HG03571 (cell line): ENCODE measurements around the gene RASSF4.

Experiments
- ATAC-seq: cut with Tn5 transposase; IDR thresholded peaks from one replicate; pipeline ENCODE4 v1.9.1; 2021; ENCODE audit not compliant: unreplicated experiment

Gene RASSF4

DNA sequence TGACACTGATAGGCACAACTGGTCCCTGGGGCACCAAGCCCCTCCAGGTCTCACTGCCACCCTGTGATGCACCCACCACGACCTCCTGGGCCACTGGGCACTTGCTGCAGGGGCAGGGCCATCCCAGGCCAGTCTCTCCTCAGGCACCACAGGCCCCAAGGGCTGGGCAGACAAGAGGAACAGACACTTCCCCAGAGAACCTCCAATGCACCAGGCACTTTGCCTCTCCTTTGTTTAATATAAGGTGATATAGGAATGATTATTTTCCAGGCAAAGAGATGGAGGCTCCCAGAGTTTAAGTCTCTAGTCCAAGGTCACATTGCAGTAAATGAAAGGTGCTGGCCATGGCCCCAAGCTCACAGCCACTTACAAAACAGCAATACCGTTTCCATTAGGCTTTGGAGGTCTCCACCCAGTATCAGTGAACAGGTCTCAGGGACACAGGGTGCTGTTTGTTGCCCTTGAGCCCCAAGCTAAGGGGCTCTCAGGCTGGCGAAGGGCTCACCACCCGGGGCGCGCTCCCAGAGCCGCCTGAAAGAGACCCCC lies 14.6 kb downstream of the RASSF4 start:
- no peak for ATAC-seq

DNA sequence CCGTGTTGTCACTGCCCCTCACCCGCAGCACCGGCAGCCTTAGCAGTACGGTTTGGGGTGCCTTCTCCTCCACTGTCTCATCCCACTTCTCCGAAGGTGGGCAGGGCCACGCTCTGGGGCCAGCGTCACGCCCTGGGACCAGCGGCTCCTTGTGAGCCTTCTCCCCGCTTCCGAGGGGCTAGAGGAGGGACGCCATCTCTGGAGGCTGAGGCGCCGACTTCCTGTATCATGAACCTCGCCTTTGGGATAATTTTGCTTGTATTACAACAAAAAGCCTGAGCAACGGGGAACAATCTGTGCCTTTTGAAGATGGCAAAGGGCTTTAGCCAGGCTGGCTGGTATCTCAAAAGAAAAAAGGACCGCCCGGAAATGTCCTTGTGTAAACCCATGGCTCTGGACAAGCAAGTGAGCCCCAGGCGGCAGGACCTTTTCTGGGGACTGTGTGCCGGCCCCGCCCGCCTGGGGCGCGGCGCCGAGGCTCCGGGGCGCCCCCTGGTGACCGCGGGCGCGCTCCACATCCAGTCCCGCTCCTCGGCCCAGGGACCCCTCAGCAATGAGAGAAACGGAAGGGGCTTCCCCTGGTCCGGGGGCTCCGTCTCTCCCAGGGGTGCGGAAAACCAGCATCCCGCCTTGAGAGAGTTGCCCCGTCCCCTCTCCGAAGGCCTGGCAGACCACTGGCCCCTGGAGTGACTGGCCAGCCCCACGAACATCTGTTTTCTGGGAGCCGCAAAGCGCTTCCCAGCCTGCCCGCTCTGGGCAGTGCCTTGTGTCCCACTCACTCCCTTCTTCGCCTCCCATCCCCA lies 15.2 kb downstream of the RASSF4 start:
- ATAC-seq = peak; percentile 66

DNA sequence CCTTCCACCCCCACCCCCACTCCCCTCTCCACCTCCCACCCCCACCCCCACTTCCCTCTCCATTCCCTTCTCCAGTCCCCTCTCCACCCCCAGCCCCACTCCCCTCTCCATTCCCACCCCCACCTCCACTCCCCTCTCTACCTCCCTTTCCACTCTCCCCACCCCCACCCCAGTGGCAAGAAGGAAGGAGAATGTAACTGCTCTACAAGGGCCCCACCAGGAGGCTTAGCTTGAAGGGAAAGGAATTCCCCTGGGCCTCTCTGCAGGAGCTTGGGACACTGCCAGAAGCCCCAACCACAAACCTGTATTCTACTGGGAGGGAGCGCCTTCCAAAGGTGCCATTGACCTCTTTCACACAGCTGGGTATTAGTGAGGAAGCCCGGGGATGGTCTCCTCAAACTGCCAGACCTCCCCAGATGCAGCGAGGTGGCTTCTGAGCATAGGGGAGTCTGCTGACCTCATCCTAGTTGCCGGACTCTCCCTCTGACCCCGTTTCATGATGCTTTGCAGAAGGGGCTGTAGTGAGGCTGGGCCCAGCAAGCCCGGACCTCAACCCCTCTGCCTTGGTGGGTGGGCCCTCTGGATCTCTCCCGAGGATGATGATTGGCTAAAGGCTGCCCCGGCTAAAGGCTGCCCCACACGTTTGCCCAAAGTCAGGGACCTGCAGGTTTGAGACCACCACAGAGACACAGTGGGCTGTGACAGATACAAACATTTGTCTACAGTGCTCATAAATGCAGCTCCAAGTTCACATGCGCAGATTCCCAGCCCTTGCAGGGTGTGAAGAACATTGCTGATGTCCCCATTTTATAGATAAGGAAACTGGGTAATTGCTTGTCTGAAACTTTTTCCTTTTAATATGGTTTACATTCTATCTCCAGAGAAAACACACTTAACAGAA lies 16.1 kb downstream of the RASSF4 start:
- no peak for ATAC-seq

DNA sequence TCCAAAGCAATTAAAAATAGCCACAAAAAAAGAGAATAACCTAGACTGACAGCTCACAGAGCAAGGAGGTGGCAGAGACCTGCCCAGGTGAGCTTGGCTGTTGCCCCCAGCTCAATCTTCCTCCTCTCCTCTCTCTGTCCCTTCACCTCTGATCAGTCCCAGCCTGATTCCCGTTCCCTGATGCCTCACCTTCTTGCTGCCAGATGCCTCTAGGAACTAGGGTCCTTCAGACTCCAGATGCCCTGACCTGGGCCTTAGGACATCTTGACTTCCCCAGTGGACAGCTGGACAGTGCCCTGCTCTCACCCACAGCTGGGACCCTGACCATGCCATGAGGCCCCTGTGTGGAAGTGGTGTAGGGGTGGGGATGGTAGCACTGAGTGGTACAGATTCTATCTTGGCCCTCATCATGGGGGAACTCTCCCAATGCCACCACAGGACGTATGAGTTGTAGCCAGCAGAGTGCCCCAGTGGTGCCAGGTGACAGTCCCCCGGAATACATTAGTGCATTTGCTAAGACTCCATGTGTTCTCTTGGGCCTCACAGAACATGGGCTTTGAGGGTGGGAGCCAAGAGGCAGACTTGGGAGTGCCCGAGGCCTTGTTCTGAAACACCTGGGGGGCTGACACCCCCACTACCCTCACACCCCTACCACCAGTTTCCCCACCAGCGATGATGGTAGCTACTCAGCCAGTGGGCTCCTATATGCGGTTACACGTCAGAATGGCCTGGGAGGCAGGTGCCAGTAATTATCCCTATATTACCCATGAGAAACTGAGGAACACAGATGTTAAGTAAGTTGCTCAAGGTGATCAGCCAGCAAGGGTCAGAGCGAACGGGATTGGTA lies 17.0 kb downstream of the RASSF4 start:
- ATAC-seq = no peak

DNA sequence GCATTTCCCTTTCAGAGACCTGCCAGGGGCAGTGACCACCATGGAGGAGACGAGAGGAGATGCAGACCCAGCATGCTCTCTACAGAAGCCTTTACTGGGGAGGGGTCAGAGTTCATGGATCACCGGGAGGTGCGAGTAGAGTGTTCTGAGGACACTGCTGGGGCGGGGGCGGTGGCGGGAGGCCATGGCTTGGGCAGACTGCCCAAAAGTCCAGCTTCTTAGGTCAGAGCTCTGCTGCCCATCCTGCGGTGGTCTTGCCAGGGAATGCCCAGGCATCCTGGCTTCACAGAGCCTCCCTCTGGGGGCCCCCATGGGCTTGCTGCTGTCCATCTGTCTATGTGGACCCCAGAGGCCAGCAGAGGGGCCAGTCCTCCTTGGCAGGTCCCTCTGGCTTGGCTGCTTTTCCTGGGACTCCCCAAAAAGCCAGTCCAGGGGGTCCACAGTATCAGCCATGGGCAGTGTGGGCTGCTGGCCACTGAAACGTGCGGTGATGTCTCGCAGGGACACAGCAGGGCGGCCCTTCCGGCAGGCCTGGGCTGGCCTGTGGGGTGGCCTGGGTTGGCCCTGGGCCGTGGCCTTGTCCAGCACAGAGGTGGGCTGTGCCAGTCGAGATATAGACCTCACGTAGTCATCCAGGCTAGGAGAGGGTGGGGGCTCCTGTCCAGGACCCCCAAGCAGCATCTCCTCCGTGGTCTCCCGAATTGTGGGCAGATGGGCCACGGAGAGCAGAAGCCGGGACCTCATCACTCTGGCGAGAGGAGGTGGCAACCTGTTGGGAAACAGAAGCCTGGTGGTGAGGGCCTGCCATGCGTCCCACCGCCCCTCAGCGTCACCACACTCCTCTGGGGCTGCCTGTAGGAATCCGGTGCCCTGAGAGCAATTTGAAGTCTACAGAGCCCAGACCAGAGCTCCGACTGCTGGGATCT lies 17.9 kb downstream of the RASSF4 start:
- ATAC-seq = no peak

DNA sequence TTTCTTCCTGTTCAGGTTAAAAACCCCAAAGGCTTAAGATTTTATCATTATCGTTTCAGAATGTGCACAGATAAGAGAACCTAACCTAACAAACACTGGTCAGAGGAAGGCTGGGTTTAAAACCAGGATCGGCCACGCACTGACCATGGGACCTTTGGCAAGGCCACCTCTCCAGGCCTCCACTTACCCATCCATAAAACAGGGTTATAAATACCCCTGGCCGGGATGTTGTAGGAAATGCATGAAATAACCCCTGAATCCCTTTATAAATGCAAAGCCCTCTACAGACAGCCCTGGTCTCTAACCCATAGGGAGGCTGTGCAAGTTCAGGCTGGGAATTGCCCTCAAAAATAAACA lies 18.6 kb downstream of the RASSF4 start:
- no peak for ATAC-seq

DNA sequence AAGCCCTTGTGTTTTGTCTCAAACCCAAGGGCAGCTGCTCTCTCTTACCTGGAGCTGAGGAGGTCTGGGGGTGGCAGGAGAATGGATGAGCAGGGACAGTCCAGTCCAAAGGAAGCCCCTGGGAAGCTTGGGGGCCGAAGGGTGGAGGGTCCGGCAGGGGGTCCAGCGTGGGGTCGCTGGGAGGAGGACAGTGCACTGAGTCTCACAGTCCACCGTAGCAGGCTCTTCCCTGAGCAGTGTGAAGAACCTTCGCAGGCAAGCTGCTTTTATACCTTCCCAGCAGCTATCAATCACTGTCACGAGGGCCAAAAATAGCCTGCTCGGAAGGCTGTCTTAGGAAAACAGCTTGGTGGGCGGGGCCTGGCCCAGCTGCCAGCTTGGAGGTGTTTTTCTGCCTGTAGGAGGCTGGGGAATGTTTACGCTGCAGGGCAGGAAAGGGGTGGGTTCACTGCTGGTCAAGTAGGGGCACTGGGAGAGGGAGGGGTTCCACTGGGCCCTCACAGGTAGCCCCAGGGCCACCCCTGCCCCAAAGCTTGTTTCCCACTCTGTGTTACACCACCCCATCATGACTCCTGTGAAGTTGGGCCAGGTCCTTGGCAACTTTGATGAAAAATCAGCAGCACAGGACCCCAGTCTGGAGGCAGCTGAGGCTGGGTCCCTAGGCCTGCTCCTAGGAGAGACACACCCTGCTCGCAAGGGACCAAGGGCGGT lies 19.1 kb downstream of the RASSF4 start, which contains the start of gene DEPP1:
Gene DEPP1 (minus strand): TSS at position 240 of the 711 bp plus-strand sequence. CDS start 779 bp downstream, outside the sequence.
- no peak for ATAC-seq

DNA sequence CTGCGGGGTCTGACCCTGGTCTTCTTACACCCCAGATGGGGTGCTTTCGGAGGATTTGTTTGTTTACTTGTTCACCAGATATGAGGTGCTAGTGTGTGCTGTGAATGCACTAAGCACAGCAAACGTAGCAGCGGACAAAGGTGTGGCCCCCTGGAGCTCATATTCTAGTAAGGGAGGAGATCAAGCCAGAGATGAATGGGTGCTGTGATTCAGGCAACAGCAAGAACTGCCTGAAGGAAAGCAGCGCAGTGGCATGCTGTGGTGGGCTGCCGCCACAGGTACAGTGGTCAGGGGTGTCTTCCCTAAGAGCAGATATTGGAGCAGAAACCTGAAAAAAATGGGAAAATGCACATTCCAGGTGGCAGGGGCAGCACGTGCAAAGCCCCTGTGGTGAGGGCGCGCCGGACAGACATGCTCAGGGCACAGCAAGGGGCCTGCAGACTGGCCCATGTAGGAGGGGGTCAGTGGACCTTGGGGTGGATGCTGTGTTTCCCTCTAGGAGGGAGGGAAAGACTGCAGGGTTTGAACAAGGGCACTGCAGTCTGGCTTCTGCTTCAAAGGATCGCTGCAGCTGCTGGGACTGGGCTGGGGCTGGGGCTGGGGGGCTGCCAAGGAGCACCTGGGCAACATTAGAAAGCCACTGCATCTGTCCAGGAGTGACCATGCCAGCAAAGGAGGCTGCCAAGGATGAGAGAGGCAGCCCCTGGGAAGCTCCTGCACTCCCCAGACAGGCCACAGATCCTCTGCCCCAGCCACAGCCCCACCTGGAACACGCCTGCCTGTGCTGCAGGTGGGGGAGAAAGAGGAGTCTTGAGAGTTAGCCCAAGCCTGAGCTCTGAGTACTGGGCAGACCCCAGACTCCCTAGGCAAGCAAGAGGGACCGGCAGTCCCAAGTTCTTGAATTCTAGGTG lies 19.9 kb downstream of the RASSF4 start:
- no peak for ATAC-seq

DNA sequence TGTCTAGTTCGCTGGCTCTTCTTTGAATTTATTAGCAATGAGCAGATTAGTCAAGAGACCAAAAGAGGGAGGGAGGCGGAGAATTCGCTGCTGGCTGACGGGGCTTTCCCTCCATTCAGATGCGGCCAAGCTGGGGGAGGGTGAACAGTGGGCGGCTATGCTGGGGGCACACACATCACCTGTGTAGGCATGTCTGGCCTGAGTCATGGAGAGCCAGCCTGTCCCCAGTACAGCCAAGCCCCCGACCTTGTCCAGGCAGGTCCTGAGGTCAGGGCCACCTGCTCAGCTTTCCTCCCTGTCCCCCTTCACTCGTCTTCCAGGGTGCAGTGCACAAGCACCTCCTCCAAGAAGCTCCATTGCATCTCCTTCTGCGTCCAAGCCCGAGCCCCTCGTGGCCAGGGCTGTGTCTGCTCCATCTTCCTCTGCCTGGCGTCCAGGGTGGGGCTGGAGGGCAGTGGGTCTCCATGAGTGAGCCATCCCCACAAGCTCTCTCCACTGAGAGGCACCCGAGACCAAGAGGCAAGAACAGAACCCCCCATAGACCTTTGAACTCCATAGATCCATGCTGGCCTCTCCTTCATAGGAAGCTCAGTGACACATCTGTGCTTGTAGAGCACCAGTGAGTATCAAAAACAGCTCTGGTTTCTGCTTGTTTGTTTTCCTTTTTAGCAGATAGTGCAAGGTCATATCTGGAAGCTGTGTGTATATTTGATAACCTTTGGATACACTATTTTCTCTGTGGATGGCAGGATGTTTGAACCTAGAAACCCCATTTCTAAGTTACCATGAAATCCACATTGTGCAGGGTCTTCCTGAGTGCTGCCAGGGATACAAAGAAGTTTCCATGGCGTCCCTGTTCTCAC lies 20.9 kb downstream of the RASSF4 start:
- no peak for ATAC-seq

DNA sequence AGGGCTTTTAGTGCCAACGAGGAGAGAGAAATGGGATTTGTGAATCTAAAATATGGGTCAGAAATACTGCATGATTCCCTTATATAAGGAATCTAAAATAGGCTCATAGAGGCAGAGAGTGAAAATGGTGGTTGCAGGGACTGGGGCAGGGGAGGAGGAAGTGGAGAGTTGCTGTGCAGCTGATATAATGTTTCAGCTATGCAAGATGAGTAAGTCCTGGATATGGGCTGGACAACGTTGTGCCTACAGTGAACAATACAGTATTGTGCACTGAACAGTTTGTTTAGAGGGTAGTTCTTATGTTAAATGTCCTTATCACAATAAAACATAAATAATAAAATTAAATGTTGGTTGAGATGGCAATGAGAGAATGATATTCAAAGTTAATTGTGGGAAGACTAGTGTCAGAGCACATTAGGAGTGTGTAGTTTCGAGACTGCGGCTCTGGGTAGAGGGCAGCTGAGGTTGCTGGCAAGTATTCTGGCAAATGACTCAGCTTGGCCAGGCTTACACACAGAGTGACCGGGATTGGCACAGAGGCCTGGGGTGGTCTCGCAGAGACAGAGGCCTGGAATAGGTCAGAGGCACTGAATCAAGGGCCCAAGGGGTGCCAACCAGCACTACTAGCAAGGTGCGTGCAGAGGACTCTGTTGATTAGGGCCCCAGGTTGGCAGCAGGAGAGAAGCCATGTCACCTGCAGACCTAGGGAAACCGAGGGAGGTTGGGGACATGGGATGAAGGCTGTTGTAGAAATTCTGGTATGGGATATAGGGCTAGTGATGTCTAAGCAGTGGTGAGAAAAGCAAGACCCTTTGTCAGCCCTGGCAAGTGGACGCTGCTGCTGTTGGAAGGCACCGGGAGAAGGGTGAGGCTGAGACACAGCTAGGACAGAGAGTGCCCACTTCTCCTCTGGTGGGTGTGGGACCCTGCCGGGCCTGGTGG lies 21.8 kb downstream of the RASSF4 start:
- ATAC-seq = peak; percentile 40

DNA sequence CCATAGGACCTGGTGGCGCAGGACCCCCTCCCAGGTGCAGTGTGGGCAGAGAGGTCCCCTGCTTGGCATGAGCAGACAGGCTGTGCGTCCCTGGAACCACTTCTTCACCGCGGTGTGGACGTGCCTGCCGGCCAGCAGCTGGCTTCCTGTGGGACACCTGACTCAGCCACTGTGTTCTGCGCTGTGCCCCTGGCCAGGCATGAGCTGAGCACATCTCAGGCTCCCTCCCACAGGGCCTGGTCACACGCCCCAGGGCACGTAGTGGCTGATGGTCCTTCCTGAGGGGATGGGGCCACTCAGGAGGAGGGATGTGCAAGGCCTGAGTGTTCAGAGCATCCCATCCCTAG lies 22.5 kb downstream of the RASSF4 start:
- peak; percentile 49 for ATAC-seq

DNA sequence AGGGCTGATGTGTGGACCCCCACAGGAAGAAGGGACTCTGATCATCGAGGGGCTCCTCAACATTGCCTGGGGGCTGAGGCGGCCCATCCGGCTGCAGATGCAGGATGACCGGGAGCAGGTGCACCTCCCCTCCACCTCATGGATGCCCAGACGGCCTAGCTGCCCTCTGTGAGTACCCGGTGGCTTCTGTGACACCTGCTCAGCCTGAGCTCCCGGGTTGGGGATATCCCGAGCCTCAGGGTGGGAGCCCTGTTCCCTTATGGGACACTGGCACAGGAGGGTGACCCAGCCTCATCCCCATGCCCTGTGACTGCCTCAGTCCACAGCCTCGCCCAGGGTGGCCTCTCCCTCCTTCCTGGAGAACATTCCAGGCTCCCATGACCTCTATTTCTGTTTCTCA lies 22.9 kb downstream of the RASSF4 start:
- ATAC-seq = no peak

DNA sequence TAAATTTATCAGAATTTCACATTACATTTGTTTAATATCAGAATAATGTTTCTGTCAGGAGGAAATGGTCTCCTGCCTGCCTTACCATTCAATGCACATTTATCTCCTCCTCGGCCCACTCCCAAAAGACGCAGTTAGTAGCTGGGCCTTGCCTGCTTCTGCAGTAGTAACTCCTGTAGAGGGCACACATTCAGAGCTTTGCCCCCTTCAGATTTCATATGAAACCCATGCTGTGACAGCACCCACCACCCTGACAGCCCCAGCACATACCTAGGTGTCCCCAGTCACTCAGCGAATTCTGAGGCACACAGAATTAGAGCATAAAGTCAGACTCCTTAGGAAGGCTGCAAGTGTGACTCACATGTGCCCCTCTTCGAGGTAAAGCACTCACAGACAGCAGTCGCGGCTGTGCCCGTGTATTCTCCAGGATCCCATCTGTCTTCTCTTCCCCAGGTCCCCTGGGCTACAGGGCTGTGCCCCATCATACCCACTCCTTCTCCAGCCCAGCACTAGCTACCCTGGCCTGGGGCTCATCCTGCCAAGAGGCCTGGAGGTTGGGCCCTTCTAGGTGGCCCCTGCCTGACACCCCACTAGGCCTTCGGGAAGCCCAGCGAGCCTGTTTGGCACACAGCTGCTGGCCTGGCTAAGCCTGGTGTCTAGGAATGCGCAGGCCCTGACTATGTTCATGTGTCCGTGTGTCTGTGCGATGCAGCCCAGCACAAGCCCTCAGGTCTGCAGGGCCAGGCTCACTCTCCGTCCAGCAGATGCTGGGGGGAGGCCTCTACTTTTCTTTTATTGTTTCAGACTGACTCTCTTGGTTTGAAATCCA lies 23.7 kb downstream of the RASSF4 start:
- no peak for ATAC-seq

DNA sequence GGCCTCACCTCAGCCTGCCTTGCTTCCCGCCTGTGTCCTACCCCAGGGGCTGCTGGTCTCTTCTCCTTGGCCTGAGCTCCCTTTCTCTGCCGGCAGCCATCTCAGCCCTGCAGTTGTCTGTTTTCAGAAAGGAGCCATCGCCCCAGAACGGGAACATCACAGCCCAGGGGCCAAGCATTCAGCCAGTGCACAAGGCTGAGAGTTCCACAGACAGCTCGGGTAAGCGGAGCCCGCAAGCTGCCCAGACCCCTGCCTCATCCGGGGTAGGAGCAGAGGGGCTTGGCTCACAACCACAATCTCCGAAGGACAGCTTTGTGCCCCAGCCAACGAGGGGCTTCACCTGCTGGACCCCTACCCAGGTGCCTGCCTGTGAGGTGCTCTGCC lies 24.3 kb downstream of the RASSF4 start:
- ATAC-seq = no peak

DNA sequence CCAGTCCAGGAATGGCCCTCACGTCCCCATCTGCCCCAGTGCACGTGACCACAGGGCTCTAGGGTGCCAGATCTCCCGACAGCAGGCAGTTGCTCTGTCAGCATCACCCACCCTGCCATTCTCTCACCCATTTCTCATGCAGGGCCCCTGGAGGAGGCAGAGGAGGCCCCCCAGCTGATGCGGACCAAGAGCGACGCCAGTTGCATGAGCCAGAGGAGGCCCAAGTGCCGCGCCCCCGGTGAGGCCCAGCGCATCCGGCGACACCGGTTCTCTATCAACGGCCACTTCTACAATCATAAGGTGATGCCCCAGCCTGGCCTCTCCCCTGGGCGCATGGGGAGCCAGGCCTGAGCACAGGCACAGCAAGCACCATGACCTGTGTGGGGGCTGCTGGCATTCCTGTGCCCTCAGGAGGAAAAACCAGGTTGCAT lies 25.1 kb downstream of the RASSF4 start:
- ATAC-seq = no peak
